Femur (tissue), 1 donor: ENCODE data around the gene APOL4.
A peak's percentile ranks its signal among the peaks of the same experiment; 100 is the strongest.
"Not testable (repeated sequence)": the region's sequence is repeated elsewhere in the genome, so short reads cannot be mapped to it uniquely, and the experiment has no call there.

Experiments used
- DNase-seq: peaks from one replicate; pipeline ENCODE4 v3.0.0-alpha.2; 2017

The APOL4 gene, protein sequence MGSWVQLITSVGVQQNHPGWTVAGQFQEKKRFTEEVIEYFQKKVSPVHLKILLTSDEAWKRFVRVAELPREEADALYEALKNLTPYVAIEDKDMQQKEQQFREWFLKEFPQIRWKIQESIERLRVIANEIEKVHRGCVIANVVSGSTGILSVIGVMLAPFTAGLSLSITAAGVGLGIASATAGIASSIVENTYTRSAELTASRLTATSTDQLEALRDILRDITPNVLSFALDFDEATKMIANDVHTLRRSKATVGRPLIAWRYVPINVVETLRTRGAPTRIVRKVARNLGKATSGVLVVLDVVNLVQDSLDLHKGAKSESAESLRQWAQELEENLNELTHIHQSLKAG

DNA sequence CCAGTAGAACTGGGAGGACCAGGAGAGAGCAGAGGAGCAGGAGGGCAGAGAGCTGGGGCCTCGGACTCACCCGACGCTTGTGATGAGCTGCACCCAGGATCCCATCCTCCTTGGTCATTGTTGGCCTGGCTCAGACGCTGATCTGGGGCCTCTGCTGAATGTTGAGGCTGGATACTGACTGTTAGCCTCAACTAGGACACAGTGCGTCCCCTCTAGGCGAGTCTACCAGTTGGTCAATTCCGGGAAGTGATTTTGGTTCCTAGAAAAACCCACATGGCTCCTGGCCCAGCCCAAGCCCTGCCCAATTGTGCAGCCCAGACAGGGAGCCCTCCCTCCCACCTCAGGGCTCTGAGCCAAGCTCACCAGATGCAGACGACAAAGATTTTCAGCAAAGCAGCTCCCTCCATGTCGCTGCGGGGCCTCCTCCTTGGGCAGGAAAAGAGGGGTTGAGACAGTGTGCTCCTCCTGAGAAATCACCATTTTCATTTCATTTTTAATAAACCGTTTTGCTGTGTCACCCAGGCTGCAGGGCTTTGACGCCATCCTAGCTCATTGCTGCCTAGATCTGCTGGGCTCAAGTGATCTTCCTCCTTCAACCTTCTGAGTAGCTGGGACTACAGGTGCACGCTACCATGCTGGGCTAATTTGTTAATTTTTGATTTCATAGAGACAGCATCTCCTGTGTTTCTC lies at the start of gene APOL4:
Gene APOL4 (minus strand): TSS at position 180 of the 690 bp plus-strand sequence. CDS start 75 bp downstream, at position 105.
- DNase-seq = peak; percentile 92

DNA sequence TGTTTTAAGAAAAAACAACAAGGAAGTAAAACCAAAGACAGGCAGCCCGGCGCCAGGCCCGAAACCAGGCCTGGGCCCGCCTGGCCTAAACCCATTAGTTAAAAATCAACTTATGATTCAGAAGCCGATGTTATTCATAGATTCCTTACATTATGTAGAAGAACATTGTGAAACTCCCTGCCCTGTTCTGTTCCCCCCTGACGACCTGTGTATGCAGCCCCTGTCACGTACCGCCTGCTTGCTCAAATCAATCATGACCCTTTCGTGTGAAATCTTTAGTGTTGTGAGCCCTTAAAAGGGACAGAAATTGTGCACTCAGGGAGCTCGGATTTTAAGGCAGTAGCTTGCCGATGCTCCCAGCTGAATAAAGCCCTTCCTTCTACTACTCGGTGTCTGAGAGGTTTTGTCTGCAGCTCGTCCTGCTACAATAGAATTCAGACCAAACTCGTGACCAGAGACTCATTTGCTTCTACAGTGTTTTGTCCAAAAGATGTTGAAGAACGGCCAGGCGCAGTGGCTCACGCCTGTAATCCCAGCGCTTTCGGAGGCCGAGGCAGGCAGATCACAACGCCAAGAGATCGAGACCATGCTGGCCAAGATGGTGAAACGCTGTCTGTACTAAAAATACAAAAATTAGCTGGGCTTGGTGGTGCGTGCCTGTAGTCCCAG lies 48.8 kb upstream of the APOL4 start:
- not testable (repeated sequence) for DNase-seq

DNA sequence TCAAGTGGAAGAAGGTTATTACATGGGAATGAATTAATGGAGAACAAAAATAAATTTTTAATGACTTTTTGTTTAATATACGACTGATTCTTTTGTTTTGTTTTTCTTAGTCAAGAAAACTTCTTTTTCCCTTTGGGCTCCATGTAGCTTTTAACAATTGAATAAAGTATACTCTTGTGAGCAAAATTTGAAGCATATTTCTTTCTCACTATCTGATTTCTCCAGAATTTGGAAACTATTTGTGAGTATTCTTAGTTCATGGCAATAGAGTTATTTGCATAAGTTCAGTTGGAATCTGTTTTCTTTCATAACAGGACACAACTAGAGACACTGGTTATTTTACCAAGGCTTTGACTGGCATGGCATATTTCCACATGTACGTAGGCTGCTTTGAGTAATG lies 47.6 kb upstream of the APOL4 start:
- no peak for DNase-seq

DNA sequence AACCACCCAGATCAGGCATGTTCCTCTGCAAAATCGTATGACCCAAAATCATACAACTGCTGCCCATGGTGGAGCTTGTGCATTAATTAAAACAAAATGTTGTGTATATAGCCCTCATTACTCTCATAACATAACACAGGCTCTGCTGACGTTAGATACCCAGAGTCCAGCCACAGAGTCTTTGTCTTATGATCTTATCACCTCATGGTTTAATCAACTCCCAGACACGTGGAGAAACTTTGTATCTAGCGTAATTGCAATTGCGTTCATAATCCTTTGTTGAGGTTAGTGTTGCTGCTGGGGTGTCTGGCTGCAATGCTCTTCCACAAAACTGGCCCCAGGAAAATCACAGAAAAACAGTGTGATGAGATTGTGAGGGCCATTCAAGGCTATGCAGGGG lies 46.3 kb upstream of the APOL4 start:
- DNase-seq = no peak

DNA sequence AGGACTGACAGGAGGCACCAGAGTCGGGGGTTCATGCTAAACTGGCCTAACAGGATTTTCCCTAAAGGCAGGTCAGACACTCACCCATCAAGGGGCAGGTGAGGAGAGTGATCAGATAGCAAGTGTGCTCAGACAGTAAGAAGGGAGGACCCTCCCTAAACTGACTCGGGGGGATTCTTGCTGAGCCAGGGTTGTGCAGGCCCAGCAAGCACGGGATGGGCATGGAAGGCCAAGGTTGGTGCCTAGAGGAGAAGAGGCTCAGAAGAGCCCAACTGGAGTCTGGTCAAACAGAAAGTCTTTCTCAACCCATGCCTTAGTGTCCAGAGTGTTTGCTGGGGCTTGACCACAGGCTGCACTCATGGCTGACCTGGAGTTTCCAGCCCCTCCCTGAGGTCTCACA lies 45.1 kb upstream of the APOL4 start:
- no peak for DNase-seq

DNA sequence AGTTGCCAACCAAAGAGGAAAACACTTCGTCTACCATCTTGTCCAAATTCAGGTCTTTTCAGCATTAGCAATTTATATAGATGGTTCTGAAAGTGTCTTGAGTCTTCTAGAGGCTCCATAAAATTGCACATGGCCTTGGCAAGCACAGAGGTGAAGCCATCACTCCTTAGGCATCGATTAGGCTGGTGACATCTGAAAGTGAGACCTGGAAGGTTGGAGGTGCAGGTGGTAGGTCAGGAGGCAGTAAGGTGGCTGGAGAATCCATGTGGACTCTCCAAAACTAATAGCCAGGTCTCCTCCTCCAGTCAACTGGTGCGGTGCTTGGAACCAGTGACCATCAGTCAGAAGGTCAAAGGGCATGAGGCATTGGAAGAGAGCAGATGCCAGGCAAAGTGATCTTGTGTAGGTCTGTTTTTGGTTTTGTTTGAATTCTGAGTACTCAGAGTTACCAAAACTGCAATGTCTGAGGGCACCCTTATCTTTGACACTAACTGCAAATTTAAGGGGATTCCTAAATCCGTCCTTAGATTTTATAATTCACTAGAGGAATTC lies 44.3 kb upstream of the APOL4 start:
- DNase-seq = no peak

DNA sequence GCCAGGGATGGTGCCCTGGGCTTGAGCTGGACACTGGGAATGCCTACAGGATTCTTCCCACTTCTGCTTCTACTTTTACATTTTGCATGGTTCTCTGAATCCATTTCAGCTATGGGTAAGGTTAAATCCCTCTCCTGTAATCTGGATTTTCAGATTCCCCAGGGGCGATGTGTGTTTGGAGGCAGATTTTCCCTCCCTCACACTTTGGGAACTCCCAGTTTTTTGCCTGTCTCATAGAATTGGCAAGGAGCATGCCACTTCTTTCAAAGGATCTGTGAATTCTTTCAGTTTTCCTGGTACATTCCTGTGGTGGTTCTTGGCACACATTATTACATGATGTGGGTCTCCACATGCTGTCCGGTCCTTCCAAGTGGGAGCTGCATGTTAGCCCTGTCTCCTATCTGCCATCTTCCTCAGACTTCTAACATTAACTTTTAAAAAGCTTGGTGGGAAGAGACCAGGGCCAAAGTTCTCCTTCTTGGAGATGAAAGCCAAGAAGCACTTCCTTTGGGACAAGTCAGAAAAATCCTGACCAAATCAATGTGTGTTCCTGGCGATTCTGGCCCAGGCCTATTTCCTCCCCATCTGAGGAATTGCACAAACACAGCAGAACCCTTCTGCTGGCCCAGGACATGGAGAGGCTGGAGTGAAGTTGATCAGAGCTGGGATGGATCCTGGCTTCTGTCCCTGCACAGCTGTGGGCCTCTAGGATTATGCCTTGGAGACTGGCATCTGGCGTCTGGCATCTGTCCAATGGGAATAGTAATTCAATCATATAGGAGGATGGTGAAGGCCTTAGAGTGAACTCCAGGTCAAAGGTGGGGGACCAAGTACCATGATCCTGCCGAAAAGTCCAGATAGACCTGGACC lies 43.1 kb upstream of the APOL4 start:
- peak; percentile 55 for DNase-seq

DNA sequence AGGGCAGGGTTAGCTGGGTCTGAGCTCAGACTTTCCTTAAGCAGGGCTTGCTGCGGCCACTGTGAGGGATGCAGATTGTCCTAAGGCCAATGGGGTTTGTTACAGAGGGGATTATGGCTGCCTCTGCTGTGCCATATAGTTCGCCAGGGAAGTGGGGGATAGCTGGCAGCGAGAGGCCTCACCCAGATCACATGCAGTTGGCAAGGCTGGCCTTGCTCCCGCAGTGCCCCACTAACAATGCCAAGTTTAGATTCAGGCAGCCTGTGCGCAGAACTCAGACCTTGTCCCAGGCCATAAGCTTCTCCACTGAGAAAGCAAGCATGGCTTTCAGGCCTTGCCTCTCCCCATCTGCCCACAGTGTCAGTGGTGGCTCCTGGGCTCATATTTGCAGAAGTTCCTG lies 42.4 kb upstream of the APOL4 start:
- no peak for DNase-seq

DNA sequence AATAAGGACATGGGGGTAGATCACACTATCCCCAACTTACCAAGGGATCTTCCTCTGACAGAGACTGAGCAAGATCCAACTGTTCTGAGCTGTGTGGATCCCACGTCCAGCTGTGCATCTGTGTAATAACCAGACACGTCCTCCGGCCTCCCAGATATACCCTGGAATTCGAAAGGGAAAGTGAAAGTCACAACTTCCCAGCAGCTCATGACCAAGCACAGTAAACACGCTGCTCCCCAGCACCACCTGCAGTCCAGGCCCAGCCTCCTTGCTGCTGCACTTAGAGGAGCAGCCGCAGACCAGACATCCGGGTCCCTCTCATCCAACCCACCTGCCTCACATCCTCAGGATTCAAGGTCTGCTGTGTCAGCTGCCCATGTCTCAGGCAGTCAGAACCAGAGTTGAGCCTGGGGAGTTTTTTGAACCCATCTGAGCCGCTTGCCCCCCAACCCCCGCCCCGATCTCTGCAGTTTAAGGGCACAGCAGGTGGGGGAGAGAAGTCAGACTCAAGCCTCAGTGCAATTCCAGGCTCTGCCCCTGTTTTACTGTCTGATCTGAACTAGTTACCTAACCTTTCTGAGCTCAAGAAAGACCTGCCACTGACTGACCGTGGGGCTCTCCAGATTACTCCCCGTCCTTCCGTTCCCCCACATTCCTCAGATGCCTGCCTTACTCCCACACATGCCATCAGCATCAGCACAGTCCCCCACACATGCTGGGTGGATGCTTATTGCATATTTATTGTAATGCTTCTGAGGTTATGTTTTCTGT lies 38.0 kb upstream of the APOL4 start, which contains the start of gene APOL2:
Gene APOL2 (minus strand): TSS at position 127 of the 771 bp plus-strand sequence. CDS start 6,365 bp downstream, outside the sequence.
- DNase-seq = peak; percentile 95

DNA sequence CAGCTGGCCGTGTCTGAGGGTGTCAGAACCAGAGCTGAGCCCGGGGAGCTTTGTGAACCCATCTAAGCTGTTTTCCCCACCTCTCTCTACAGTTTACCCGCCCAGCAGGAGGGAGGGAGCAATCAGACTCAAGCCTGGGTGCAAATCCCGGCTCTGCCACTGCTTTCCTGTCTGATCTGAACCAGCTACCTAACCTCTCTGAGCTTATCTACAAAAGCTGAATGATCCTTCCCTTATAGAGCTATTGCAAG lies 37.5 kb upstream of the APOL4 start:
- DNase-seq = no peak

DNA sequence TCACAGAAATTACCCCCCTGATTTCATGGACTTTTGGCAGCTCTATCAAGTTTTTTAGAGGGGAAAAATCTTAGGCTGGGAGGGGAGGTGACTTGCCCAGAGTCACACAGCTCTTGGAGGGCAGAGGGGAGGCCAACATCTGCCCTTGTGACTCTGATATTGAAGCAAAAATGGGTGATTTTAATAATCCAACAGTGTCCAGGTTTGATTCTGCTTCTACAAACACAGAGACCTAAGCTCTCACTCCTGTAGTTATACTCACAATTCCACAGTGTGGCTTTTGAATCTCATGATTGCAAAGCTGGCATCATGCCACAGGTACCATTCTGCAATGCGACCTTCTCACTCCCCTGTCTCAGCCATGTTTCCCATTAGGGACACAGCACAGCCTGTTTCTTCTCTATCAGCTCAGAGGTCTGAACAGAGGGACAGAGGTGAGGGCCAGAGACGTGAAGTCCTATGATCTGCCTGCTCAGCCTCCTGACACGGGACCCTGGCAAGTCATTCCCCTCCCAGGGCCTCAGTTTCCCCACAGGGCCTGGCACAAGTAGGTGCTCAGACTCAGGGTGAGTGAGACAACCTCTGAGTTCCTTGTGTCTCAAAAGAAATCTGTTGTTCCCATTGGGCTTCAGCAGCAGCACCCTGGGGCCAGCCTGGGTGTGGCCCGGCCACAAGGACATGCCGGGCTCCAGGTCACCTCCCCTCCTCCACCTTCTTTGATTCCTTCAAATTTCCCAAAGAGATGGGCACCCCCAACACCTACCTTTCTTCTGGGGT lies 37.0 kb upstream of the APOL4 start:
- DNase-seq = no peak

DNA sequence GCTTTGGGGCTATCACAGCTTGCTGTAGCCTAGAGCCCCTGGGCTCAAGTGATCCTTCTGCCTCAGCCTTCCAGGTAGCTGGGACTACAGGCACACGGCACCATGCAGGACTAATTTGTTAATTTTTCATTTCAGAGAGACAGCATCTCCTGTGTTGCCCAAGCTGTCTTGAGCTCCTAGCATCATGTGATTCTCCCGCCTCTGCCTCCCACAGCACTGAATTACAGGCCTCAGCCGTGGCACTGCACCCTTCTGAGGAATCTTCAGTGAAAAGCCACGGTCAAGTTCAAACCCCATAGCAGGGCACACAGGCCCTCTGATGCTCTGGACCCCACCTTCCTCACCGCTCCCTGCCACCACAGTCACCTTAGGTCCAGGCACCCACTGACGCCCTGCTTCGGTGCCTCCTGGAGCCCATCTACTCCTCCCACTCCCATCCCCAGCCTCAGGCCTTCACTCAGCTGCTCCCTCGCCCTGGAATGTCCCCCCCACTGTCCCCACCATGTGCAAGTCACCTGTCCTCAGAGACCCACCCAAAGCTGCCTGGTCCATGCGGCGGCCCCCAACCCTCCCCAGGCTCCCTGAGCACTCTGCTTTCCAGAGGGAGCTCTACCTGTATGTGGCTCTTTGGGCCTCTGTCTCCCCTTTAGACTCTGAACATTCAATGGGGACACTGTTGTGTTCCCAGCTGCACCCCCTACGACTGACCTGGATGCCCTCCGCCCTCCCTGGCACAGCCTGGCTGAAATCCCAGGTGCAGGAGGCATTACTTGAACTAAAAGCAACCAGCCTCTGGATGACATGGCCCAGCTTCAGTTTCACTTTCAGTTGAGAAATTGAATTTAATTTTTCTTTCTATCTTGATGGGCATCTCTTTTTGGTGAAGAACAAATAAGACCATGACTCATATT lies 36.1 kb upstream of the APOL4 start:
- DNase-seq = no peak

DNA sequence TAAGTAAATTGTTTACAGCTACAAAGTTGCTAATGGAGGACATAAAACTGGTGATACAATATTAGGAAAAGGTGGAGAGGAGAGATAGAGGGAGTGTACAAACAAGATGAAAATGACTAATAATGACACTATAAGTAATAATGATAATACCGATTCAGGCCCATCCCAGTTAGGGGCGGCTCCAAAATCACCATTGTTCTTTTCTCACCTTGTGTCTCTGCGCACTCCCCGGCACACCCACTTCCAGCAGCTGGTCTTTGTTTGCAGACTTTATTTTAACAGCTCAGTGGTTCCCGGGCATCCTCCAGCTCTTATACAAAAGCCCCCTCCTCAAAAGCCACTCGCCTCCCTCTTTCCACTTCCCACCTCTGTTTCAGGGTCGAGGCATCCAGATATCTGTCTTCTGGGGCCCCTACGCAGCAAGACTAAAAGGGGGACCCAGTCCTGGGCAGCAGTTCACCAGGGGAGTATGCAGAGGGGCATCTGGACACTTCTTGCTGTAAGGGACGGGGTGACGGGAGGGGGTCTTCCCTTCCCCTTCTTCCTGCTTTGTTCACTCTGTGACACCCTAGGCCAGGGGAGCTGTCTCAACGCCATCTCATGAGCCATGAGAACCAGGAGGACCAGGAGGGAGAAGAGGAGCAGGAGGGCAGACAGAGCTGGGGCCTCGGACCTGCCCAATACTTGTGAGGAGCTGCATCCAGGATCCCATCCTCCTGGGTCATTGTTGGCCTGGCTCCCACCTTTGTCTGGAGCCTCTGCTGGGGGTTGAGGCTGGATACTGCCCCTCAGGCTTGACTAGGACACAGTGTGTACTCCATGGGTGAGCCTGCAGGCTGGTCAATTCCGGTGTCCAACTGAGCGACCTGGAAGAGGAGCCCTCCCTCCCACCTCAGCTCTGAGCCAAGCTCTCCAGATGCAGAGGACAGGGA lies 35.0 kb upstream of the APOL4 start:
- no peak for DNase-seq

DNA sequence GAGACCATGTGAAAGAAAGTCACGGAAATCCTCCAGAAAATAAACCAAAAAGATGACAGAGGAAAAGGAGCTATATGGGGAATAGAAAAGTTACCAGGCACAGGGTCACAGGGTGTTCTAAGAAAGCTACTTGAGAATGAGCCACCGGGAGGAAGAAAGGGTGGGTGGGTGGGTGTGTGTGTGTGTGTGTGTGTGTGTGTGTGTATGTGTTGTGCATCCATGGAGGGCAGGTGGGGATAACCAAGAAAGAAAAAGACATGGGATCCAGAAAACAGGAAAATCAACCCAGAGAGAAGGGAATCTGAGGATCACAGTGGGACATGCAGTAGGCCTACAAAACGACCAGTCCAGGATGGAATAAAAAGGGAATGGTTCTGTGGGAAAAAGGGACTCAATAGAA lies 34.0 kb upstream of the APOL4 start:
- DNase-seq = no peak

DNA sequence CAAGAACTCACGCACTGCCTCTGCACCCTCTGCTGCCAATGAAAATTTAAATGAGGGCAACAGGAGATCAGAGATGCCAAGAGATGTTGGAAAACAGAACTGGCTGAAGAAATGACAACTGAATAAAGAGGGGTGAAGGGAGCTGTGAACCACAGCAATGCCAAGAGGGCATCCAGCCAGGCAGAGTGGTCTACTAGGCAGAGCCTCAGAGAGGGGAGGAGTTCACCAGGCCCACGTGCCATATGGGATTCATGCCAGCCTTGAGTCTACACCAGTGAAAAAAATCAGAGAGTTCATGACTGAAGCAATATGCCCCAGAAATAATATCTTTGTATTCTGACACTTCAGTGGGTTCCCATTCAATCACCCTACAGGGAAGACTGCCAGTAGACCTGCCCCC lies 33.3 kb upstream of the APOL4 start:
- DNase-seq = no peak

DNA sequence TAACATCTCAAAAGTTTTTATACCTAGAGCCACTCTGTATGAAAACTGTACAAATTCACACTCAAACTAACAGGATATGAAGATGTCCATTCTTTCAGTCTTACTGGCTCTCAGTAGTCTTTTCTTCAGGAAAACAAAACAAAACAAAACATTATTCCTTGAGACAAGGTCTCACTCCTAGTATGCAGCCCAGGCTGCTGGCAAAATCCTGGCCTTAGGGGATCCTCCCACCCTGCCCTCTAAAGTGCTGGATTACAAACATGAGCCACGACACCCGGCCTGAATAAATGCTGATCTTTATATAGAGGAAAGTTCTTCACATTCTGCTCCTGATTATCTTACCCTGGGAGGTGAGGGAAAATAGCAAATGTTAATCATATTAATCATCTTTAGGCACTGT lies 32.6 kb upstream of the APOL4 start:
- DNase-seq = no peak

DNA sequence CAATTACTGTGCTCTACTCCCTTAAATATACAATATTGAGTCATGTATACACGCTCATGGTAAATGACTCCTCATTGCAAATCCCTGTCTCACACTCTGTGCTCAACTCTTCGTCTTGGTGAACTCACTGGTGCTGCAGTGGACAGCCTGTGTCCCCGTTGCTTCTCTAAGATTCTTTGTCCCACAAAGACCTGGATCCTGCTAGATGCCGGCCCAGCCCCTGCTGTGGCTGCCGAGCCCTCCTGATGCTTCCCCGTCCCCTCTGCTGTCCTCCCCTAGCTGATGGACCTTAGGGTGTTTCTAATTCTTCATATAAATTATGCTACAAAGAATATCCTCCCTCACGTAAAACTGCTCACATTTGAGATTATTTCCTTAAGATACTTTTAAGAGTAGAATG lies 32.2 kb upstream of the APOL4 start:
- DNase-seq = no peak

DNA sequence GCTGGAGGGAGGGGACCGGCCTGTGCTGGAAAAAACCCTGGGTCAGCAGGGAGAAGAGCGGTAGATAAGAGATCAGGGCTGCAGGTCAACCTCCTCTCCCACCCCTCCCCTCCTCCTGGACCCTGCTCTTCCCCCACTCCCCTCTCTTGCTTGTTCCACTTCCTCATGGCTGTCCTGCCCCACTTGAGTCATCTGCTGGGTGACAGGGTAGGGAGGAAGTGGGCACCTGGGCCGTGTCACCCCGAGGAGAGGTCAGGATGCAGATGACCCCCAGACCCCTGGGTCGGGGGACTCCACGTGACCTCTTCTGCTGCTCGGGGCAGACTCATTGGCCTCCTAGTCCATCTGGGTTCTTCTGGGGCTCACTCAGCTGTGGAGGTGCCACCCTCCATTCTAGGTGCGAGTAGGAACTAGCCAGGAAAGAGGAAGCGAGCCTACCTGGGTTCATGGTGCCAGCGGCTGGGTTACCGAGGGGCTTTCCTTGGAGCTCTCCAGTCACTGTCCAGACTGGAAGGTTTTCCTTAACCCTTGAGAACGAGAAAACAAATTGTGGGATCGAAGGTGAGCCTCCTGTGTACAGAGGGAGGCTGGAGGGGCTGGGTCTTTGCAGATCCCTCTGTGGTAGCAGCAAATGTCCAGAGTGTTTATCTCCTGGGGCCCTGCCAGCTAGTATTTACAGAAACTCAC lies 31.2 kb upstream of the APOL4 start:
- no peak for DNase-seq
